ENCODE measurements around the gene MCRIP2. TPM values are rescaled to one million over a fixed set of nuclear protein-coding genes. Genes with fewer than 3 reads are reported as not detected.
"Not testable (repeated sequence)": the region's sequence is repeated elsewhere in the genome, so short reads cannot be mapped to it uniquely, and the experiment has no call there.

The MCRIP2 gene
- total RNA-seq, 1 donor = 16.0 TPM

- DNase-seq (ENCODE audit: low read depth) = no peak
- no peak for TF ChIP-seq CTCF (IDR thresholded peaks at IDR 0.05; ENCODE audit: insufficient read depth, low read depth, low read length)
- H3K4me3 ChIP-seq (ENCODE audit: low read depth, low read length) = no peak overlapping the region
Measured at GRCh38 chr16:595942-596735, 45.5 kb upstream of the MCRIP2 start.

GRCh38 chr16:596736-597060, 44.9 kb upstream of the MCRIP2 start:
- DNase-seq (ENCODE audit: low read depth) = no peak
- TF ChIP-seq CTCF (IDR thresholded peaks at IDR 0.05; ENCODE audit: insufficient read depth, low read depth, low read length) = no peak
- no peak overlapping the region for H3K4me3 ChIP-seq (ENCODE audit: low read depth, low read length)

GRCh38 chr16:597655-598054, 44.0 kb upstream of the MCRIP2 start:
- not testable (repeated sequence) for DNase-seq (ENCODE audit: low read depth); H3K4me3 ChIP-seq (ENCODE audit: low read depth, low read length)

- H3K4me3 ChIP-seq (ENCODE audit: low read depth, low read length) = no peak overlapping the region
- no peak for DNase-seq (ENCODE audit: low read depth)
- no peak for TF ChIP-seq CTCF (IDR thresholded peaks at IDR 0.05; ENCODE audit: insufficient read depth, low read depth, low read length)
Measured at GRCh38 chr16:598823-599739, 42.5 kb upstream of the MCRIP2 start.

GRCh38 chr16:600781-601180, 40.8 kb upstream of the MCRIP2 start:
- H3K4me3 ChIP-seq (ENCODE audit: low read depth, low read length) = no peak overlapping the region
- DNase-seq (ENCODE audit: low read depth) = no peak
- TF ChIP-seq CTCF (IDR thresholded peaks at IDR 0.05; ENCODE audit: insufficient read depth, low read depth, low read length) = peak; percentile 38

GRCh38 chr16:603933-604332, 37.7 kb upstream of the MCRIP2 start:
- no peak overlapping the region for H3K4me3 ChIP-seq (ENCODE audit: low read depth, low read length)
- no peak for TF ChIP-seq CTCF (IDR thresholded peaks at IDR 0.05; ENCODE audit: insufficient read depth, low read depth, low read length)
- no peak for DNase-seq (ENCODE audit: low read depth)

GRCh38 chr16:606656-607307, 34.8 kb upstream of the MCRIP2 start:
- DNase-seq (ENCODE audit: low read depth) = no peak
- no peak overlapping the region for H3K4me3 ChIP-seq (ENCODE audit: low read depth, low read length)
- no peak for TF ChIP-seq CTCF (IDR thresholded peaks at IDR 0.05; ENCODE audit: insufficient read depth, low read depth, low read length)

Data from fibroblast of villous mesenchyme (primary cell).